Gastroesophageal sphincter (tissue), 3 donors: ENCODE data around the gene GALNT5.

Experiments
- CTCF ChIP-seq, 4 experiments: fragments of 200-600 bp in 2 of 4; fragments of 450-650 bp in 2 of 4; sonication (generic) in 1 of 4; IDR thresholded peaks; one replicate each; pipeline ENCODE4 v1.5.1; 2017 to 2019; ENCODE audit warnings: antibody characterized with exemption in 4 of 4, mild to moderate bottlenecking in 2 of 4, moderate library complexity in 2 of 4
- EP300 ChIP-seq: sonication (generic); formaldehyde crosslinking; IDR thresholded peaks from one replicate; pipeline ENCODE4 v1.6.1; 2017; ENCODE audit warnings: antibody characterized with exemption, mild to moderate bottlenecking
- POLR2AphosphoS5 ChIP-seq: sonication (generic); formaldehyde crosslinking; IDR thresholded peaks from one replicate; pipeline ENCODE4 v1.6.1; 2017; ENCODE audit warnings: antibody characterized with exemption

GRCh38 chr2:157238296-157238695, 19.2 kb upstream of the GALNT5 start:
- TF ChIP-seq CTCF (IDR thresholded peaks at IDR 0.05) = no peak
- TF ChIP-seq POLR2AphosphoS5 = no peak
- TF ChIP-seq EP300 = no peak
